ENCODE results near the gene LEKR1. TPM values are rescaled to one million over a fixed set of nuclear protein-coding genes. Genes with fewer than 3 reads are reported as not detected.
"Not testable (repeated sequence)": the region's sequence is repeated elsewhere in the genome, so short reads cannot be mapped to it uniquely, and the experiment has no call there.

The LEKR1 gene
- total RNA-seq, 1 donor from 2014 or later: 2.3 TPM

DNA sequence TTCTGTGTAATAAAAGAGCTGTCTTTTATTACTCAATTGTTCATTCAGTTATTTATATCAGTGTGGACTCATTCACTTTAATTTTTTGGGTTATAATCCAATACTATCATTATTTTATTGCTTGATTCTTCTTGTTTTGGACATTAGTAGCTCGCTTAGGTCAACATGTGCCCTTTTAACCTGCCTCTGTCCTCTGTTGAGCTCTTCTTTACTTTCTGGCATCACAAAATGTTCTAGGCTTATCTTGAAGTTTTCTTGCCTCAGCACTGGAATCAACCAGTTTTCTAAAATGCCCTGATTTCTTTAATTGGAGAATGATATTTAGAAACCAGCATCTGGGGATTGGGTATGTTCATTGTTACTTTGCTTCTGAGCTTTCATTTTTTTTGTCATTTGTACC is 82.2 kb downstream of the LEKR1 start:
- Histone ChIP-seq H3K36me3 (ENCODE audit: control insufficient read depth, insufficient read depth, low read length) (no peaks in the 10 kb centered on the region), H3K4me3 (ENCODE audit: low read depth, low read length) (no peak overlapping the region), H3K27me3 (ENCODE audit: control insufficient read depth, insufficient read depth, low read length) (no peaks in the 10 kb centered on the region)
- DNase-seq (ENCODE audit: low read depth): no peak
- TF ChIP-seq, protein P1, sequence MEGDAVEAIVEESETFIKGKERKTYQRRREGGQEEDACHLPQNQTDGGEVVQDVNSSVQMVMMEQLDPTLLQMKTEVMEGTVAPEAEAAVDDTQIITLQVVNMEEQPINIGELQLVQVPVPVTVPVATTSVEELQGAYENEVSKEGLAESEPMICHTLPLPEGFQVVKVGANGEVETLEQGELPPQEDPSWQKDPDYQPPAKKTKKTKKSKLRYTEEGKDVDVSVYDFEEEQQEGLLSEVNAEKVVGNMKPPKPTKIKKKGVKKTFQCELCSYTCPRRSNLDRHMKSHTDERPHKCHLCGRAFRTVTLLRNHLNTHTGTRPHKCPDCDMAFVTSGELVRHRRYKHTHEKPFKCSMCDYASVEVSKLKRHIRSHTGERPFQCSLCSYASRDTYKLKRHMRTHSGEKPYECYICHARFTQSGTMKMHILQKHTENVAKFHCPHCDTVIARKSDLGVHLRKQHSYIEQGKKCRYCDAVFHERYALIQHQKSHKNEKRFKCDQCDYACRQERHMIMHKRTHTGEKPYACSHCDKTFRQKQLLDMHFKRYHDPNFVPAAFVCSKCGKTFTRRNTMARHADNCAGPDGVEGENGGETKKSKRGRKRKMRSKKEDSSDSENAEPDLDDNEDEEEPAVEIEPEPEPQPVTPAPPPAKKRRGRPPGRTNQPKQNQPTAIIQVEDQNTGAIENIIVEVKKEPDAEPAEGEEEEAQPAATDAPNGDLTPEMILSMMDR (IDR thresholded peaks at IDR 0.05; ENCODE audit: insufficient read depth, low read length, poor library complexity, severe bottlenecking): no peak

DNA sequence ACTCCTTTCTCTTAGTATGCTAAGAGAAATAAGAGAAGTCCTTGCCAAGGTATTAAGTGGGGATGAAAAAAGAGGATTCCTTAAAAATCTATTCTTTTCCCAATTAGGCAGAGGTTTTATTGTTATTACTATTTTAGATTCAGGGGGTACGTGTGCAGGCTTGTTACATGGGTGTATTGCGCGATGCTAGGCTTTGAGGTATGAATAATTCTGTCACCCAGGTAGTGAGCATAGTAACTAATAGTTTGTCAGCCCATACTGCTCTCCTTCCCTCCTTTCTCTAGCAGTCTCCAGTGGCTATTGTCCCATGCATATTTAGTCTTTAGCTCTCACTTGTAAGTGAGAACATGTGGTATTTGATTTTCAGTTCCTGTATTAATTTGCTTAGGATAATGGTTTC is 83.9 kb downstream of the LEKR1 start:
- no peaks in the 10 kb centered on the region for H3K27me3 ChIP-seq (ENCODE audit: control insufficient read depth, insufficient read depth, low read length)
- no peaks in the 10 kb centered on the region for H3K36me3 ChIP-seq (ENCODE audit: control insufficient read depth, insufficient read depth, low read length)
- H3K4me3 ChIP-seq (ENCODE audit: low read depth, low read length): no peak overlapping the region
- DNase-seq (ENCODE audit: low read depth): no peak
- TF ChIP-seq, protein P1 (IDR thresholded peaks at IDR 0.05; ENCODE audit: insufficient read depth, low read length, poor library complexity, severe bottlenecking): no peak

DNA sequence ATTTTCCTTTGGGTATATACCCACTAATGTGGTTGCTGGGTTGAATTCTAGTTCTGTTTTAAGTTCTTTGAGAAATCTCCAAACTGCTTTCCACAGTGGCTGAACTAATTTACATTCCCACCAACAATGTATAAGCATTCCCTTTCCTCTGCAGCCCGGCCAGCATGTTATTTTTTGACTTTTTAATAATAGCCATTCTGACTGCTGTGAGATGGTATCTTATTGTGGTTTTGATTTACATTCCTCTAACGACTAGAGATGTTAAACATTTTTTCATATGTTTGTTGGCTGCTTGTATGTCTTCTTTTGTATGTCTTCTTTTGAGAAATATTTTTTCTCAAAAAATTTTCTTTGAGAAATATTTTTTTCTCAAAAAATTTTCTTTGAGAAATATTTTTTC is 84.7 kb downstream of the LEKR1 start:
- not testable (repeated sequence) for H3K36me3 ChIP-seq (ENCODE audit: control insufficient read depth, insufficient read depth, low read length); H3K27me3 ChIP-seq (ENCODE audit: control insufficient read depth, insufficient read depth, low read length); DNase-seq (ENCODE audit: low read depth); H3K4me3 ChIP-seq (ENCODE audit: low read depth, low read length)

DNA sequence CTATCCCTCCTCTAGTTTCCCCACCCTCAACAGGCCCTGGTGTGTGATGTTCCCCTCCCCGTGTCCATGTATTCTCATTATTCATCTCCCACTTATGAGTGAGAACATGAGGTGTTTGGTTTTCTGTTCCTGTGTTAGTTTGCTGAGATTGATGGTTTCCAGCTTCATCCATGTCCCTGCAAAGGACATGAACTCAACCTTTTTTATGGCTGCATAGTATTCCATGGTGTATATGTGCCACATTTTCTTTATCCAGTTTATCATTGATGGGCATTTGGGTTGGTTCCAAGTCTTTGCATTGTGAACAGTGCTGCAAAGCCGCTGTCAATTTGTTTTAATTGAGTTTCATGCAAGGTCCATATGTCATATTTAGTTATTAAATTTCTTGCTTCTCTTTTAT is 88.1 kb downstream of the LEKR1 start:
- not testable (repeated sequence) for H3K27me3 ChIP-seq (ENCODE audit: control insufficient read depth, insufficient read depth, low read length); DNase-seq (ENCODE audit: low read depth); H3K36me3 ChIP-seq (ENCODE audit: control insufficient read depth, insufficient read depth, low read length); H3K4me3 ChIP-seq (ENCODE audit: low read depth, low read length)

DNA sequence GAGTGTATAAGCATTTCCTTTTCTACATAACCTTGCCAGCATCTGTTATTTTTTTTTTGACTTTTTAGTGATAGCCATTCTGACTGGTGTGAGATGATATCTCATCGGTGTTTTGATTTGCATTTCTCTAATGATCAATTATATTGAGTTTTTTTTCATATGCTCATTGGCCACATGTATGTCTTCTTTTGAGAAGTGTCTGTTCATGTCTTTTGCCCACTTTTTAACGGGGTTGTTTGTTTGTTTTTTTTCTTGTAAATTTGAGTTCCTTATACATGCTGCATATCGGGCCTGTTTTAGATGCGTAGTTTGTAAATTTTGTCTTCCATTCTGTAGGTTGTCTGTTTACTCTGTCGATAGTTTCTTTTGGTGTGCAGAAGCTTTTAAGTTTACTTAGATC is 89.2 kb downstream of the LEKR1 start:
- TF ChIP-seq, protein P1 (IDR thresholded peaks at IDR 0.05; ENCODE audit: insufficient read depth, low read length, poor library complexity, severe bottlenecking): no peak
- DNase-seq (ENCODE audit: low read depth): no peak
- Histone ChIP-seq H3K4me3 (ENCODE audit: low read depth, low read length) (no peak overlapping the region), H3K27me3 (ENCODE audit: control insufficient read depth, insufficient read depth, low read length) (no peaks in the 10 kb centered on the region), H3K36me3 (ENCODE audit: control insufficient read depth, insufficient read depth, low read length) (no peaks in the 10 kb centered on the region)

DNA sequence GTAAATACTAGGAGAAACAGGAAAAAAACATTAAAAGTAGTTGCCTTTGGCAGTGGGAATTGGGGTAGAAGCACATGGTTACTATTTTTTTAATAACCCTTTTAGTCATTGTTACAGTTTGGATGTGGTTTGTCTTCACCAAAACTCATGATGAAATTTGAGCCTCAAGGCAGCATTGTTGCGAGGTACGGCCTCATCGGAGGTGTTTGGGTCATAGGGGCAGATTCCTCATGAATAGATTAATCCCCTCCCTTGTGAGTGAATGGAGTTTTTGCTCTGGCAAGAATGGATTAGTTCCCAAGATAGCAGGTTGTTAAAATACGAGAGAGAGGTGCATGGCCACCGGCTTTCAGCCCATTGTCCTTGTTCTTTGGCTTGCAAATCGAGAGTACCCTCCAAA is 92.6 kb downstream of the LEKR1 start:
- TF ChIP-seq, protein P1 (IDR thresholded peaks at IDR 0.05; ENCODE audit: insufficient read depth, low read length, poor library complexity, severe bottlenecking): no peak
- Histone ChIP-seq H3K36me3 (ENCODE audit: control insufficient read depth, insufficient read depth, low read length) (no peaks in the 10 kb centered on the region), H3K4me3 (ENCODE audit: low read depth, low read length) (no peak overlapping the region), H3K27me3 (ENCODE audit: control insufficient read depth, insufficient read depth, low read length) (no peaks in the 10 kb centered on the region)
- DNase-seq (ENCODE audit: low read depth): no peak

DNA sequence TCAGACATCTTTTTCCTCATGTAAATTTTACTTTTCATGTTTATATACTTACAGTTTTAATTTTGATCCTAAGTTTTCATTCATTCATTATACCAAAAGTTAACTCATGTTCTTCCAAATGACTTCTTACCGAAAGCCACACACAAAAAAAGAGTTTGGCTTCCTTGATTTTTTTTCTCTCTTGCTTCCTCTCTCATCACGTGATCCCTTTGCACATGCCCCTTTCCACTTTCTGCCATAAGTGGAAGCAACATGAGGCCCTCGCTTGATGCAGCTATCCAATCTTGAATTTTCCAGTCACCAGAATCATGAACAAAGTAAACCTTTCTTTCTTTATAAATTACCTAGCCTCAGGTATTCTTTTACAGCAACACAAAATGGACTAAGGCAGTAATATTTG is 93.7 kb downstream of the LEKR1 start:
- Histone ChIP-seq H3K36me3 (ENCODE audit: control insufficient read depth, insufficient read depth, low read length) (no peaks in the 10 kb centered on the region), H3K27me3 (ENCODE audit: control insufficient read depth, insufficient read depth, low read length) (no peaks in the 10 kb centered on the region), H3K4me3 (ENCODE audit: low read depth, low read length) (no peak overlapping the region)
- TF ChIP-seq, protein P1 (IDR thresholded peaks at IDR 0.05; ENCODE audit: insufficient read depth, low read length, poor library complexity, severe bottlenecking): no peak
- DNase-seq (ENCODE audit: low read depth): no peak
